Measurements from ENCODE around the gene EHMT2.

DNA sequence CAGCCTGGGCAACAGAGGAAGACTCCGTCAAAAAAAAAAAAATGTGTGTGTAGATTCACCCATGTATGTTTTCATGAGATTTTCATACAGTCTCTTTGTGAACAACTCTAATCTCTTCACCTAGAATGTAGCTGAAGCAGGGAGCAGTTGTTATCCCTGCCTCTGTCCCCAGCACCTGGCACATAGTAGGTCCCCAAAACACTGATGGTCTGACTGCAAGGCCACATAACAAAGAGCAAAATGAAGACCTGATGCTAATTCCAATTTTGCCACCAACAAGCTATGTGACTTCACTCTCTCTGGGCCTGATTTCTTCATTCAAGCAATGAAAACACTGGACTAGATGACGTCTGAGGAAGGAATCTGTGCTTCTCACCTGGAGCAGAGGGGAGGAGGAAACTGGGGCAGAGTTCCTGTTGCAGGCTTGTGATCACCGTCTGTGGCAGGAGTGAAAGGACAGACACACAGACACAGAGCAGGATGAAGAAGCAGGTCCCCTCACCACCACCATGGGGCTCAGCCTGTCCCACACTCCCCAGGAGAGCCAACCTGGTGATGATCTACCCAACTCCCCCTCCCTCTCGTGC is 23.3 kb downstream of the EHMT2 start:
- TF ChIP-seq, protein P1, sequence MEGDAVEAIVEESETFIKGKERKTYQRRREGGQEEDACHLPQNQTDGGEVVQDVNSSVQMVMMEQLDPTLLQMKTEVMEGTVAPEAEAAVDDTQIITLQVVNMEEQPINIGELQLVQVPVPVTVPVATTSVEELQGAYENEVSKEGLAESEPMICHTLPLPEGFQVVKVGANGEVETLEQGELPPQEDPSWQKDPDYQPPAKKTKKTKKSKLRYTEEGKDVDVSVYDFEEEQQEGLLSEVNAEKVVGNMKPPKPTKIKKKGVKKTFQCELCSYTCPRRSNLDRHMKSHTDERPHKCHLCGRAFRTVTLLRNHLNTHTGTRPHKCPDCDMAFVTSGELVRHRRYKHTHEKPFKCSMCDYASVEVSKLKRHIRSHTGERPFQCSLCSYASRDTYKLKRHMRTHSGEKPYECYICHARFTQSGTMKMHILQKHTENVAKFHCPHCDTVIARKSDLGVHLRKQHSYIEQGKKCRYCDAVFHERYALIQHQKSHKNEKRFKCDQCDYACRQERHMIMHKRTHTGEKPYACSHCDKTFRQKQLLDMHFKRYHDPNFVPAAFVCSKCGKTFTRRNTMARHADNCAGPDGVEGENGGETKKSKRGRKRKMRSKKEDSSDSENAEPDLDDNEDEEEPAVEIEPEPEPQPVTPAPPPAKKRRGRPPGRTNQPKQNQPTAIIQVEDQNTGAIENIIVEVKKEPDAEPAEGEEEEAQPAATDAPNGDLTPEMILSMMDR (IDR thresholded peaks at IDR 0.05) = no peak
- TF ChIP-seq POLR2A (IDR thresholded peaks at IDR 0.05) = no peak

Data from esophagus squamous epithelium (tissue), 4 donors.